Gastrocnemius medialis (tissue), 4 donors: Measurements from ENCODE around the gene BLCAP. TPM values are rescaled to one million over a fixed set of nuclear protein-coding genes. Genes with fewer than 3 reads are reported as not detected.
"Not testable (repeated sequence)": the region's sequence is repeated elsewhere in the genome, so short reads cannot be mapped to it uniquely, and the experiment has no call there.

Experiments used
- ATAC-seq, 2 donors: fragments of 150-250 bp; one replicate each; pipeline ENCODE4 v1.9.1; 2016
- DNase-seq, 2 donors: peaks; one replicate each; pipeline ENCODE4 v3.0.0-alpha.2; 2019
- H3K27ac ChIP-seq, 4 donors: fragments of 200-600 bp; sonication (generic); 1 replicate in 1 of 4; 2 replicates in 3 of 4; pipeline ENCODE4 v1.5.1; 2016 to 2018; ENCODE audit warnings: mild to moderate bottlenecking in 2 of 4, moderate library complexity in 1 of 4
- H3K27me3 ChIP-seq, 3 donors: fragments of 200-600 bp; sonication (generic) in 2 of 3; 1 replicate in 1 of 3; 2 replicates in 2 of 3; pipeline versions ENCODE4 v1.5.1 to v1.6.0; 2016 to 2019; ENCODE audit warnings: mild to moderate bottlenecking in 1 of 3, moderate library complexity in 1 of 3
- H3K36me3 ChIP-seq, 2 donors: fragments of 200-600 bp; sonication (generic) in 1 of 2; one replicate each; pipeline ENCODE4 v1.5.1; 2017 to 2018
- H3K4me1 ChIP-seq, 2 donors: fragments of 200-600 bp; sonication (generic) in 1 of 2; one replicate each; pipeline ENCODE4 v1.5.1; 2016 to 2017; ENCODE audit warnings: mild to moderate bottlenecking in 2 of 2
- H3K4me3 ChIP-seq, 4 donors: fragments of 200-600 bp; sonication (generic) in 3 of 4; 1 replicate in 1 of 4; 2 replicates in 3 of 4; pipeline ENCODE4 v1.5.1; 2016 to 2019; ENCODE audit warnings: mild to moderate bottlenecking in 2 of 4
- H3K9me3 ChIP-seq, 3 donors: fragments of 200-600 bp; sonication (generic) in 2 of 3; 1 replicate in 1 of 3; 2 replicates in 2 of 3; pipeline ENCODE4 v1.5.1; 2016 to 2019
- POLR2A ChIP-seq, 2 donors: fragments of 450-650 bp; IDR thresholded peaks; one replicate each; pipeline ENCODE4 v1.6.1; 2017; ENCODE audit warnings: antibody characterized with exemption in 2 of 2, mild to moderate bottlenecking in 2 of 2, moderate library complexity in 2 of 2
- in situ Hi-C, 4 donors: fragments of 200-750 bp; cut with MboI; loops; one replicate each; pipeline versions ENCODE4 v1.15.0 to v1.8.0; 2017; ENCODE audit warnings: low sequenced_read_pairs in 4 of 4
- intact Hi-C: fragments of 100-400 bp; cut with DNase I; formaldehyde crosslinking; loops from one replicate; pipeline ENCODE4 v1.15.1; 2023; ENCODE audit warnings: low total_unique reads
- total RNA-seq, 4 donors: library from RNA; depleted of rRNA; stranded (reverse); fragments of >200 nt; gene quantifications; one replicate each; pipeline versions ENCODE4 v1.1.0 to v1.2.3, GENCODE V29; 2016
- TF ChIP-seq, protein P1 (sequence below), 5 experiments: fragments of 450-650 bp in 3 of 5; fragments of 200-600 bp in 2 of 5; sonication (generic) in 2 of 5; IDR thresholded peaks in 4 of 5; conservative IDR thresholded peaks in 1 of 5; 1 replicate in 4 of 5; 2 replicates in 1 of 5; pipeline ENCODE4 v1.5.1; 2016 to 2019; ENCODE audit warnings: antibody characterized with exemption in 5 of 5, mild to moderate bottlenecking in 3 of 5, moderate library complexity in 3 of 5

BLCAP gene
- total RNA-seq, 4 donors from 2014 or later = 222 to 583 (median 280) TPM

DNA sequence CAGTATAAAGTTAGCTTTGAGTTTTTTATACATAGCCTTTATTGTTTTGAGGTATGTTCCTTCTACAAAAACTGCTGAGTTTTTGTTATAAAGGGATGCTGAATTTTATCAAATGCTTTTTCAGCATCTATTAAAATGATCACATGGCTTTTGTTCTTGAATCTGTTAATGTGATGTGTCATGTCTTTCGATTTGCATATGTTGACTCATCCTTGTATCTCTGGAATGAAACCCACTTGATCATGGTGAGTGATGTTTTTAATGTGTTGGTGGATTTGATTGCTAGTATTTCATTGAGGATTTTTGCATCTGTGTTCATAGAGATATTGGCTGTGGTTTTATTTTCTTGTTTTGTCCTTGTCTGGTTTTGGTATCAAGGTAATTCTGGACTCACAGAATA is 24.7 kb upstream of the BLCAP start:
- Histone ChIP-seq H3K4me1 (no peaks in the 10 kb centered on the region), H3K4me3 (no peak overlapping the region), H3K27ac (no peak overlapping the region), H3K36me3 (no peaks in the 10 kb centered on the region), H3K27me3 (peaks cover 0 to 5% (median 0%) of the 10 kb centered on the region in 3 donors), H3K9me3 (no peaks in the 10 kb centered on the region)
- TF ChIP-seq, protein P1, sequence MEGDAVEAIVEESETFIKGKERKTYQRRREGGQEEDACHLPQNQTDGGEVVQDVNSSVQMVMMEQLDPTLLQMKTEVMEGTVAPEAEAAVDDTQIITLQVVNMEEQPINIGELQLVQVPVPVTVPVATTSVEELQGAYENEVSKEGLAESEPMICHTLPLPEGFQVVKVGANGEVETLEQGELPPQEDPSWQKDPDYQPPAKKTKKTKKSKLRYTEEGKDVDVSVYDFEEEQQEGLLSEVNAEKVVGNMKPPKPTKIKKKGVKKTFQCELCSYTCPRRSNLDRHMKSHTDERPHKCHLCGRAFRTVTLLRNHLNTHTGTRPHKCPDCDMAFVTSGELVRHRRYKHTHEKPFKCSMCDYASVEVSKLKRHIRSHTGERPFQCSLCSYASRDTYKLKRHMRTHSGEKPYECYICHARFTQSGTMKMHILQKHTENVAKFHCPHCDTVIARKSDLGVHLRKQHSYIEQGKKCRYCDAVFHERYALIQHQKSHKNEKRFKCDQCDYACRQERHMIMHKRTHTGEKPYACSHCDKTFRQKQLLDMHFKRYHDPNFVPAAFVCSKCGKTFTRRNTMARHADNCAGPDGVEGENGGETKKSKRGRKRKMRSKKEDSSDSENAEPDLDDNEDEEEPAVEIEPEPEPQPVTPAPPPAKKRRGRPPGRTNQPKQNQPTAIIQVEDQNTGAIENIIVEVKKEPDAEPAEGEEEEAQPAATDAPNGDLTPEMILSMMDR (IDR thresholded peaks at IDR 0.05 in 4 of 5, conservative IDR thresholded peaks at IDR 0.05 in 1 of 5) = no peak
- in situ Hi-C loops = loop anchor here in 3 of 4 donors (25.0 kb wide), 1 partner anchor 660 kb away; no protein-coding TSS in a partner anchor
- no peak for ATAC-seq
- intact Hi-C loops = no loop called here
- DNase-seq = no peak

DNA sequence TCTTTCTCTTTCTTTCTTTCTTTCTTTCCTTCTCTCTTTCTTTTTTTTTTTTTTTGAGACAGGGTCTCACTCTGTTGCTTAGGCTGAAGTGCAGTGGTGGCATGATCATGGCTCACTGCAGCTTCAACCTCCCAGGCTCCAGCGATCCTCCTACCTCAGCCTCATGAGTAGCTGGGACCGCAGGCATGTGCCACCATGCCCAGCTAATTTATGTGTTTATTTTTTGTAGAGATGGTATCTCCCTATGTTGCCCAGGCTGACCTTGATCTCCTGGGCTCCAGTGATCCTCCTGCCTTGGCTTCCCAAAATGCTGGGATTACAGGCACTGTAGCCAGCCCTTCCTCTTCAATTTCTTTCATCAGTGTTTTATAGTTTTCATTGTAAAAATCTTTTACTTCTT is 24.0 kb upstream of the BLCAP start:
- H3K9me3 ChIP-seq, H3K4me1 ChIP-seq, H3K36me3 ChIP-seq, H3K4me3 ChIP-seq, H3K27ac ChIP-seq, ATAC-seq, DNase-seq, intact Hi-C loops, H3K27me3 ChIP-seq: not testable (repeated sequence)
- in situ Hi-C loops = loop anchor here in 3 of 4 donors (25.0 kb wide), 1 partner anchor 661 kb away; no protein-coding TSS in a partner anchor

DNA sequence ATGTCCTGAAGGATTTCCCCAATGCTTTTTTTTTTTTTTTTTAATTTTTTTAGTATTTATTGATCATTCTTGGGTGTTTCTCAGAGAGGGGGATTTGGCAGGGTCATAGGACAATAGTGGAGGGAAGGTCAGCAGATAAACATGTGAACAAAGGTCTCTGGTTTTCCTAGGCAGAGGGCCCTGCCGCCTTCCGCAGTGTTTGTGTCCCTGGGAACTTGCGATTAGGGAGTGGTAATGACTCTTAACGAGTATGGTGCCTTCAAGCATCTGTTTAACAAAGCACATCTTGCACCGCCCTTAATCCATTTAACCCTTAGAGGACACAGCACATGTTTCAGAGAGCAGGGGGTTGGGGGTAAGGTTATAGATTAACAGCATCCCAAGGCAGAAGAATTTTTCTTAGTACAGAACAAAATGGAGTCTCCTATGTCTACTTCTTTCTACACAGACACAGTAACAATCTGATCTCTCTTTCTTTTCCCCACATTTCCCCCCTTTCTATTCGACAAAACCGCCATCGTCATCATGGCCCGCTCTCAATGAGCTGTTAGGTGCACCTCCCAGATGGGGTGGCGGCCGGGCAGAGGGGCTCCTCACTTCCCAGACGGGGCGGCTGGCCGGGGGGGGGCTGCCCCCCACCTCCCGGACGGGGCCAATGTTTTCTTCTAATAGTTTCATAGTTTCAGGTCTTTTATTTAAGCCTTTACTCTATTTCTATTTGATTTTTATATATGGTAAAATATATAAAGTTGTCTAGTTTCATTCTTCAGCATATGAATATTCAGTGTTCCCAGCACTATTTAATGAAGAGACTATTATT is 22.6 kb upstream of the BLCAP start:
- H3K27me3 ChIP-seq, H3K36me3 ChIP-seq, ATAC-seq, intact Hi-C loops, H3K4me3 ChIP-seq, H3K4me1 ChIP-seq, DNase-seq, H3K27ac ChIP-seq, H3K9me3 ChIP-seq: not testable (repeated sequence)
- in situ Hi-C loops = loop anchor here in 3 of 4 donors (25.0 kb wide), 1 partner anchor 662 kb away; no protein-coding TSS in a partner anchor

DNA sequence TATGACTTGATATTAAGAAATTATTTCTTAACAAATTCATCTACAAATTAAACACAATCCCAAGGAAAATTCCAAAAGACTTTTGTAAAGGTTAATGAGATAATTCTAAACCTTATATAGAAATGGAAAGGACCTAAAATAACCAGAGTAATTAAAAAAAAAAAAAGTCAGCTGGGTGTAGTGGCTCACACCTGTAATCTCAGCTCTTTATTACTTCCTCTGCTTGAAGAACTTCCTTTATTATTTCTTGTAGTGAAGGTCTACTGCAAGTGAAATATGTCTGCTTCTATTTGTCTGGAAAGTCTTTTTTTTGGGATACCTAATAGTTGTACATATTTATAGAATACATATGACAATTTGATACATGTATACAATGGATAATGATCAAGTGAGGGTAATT is 20.2 kb upstream of the BLCAP start:
- ATAC-seq = no peak

DNA sequence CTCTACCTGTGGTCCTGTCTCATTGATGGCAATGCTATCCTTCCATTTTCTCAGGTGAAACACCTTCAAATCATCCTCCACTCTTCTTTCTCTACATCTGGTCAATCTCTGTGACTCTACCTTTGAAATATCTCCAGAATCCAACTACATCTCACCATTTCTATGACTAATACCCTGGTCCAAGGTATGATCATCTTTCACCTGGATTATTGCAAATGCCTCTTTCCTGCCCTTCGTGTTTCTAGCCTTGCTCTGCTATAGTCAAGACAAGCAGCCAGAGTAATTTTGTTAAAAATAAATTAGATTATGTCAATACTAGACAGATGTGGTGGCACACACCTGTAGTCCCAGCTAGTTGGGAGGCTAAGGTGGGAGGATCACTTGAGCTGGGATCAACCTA is 17.8 kb upstream of the BLCAP start:
- Histone ChIP-seq H3K4me1 (peaks cover 0 to 2% of the 10 kb centered on the region in 2 donors), H3K27me3 (no peaks in the 10 kb centered on the region), H3K9me3 (no peaks in the 10 kb centered on the region), H3K4me3 (no peak overlapping the region), H3K36me3 (no peaks in the 10 kb centered on the region), H3K27ac (no peak overlapping the region)
- intact Hi-C loops (no loop called here), in situ Hi-C loops (loop anchor here in 1 of 4 donors (25.0 kb wide), 1 partner anchor 158 kb away; no protein-coding TSS in a partner anchor)
- TF ChIP-seq, protein P1 (IDR thresholded peaks at IDR 0.05 in 4 of 5, conservative IDR thresholded peaks at IDR 0.05 in 1 of 5) = no peak
- TF ChIP-seq POLR2A (IDR thresholded peaks at IDR 0.05) = no peak
- DNase-seq = no peak
- ATAC-seq = no peak

More for the DNA sequence above, 20.2 kb upstream of the BLCAP start:
- Histone ChIP-seq H3K9me3 (no peaks in the 10 kb centered on the region), H3K36me3 (no peaks in the 10 kb centered on the region), H3K4me3 (no peak overlapping the region), H3K27ac (no peak overlapping the region), H3K27me3 (peaks cover 0 to 2% (median 0%) of the 10 kb centered on the region in 3 donors), H3K4me1 (no peaks in the 10 kb centered on the region)
- DNase-seq = no peak
- in situ Hi-C loops (loop anchor here in 1 of 4 donors (25.0 kb wide), 1 partner anchor 161 kb away; no protein-coding TSS in a partner anchor), intact Hi-C loops (no loop called here)
- TF ChIP-seq, protein P1 (IDR thresholded peaks at IDR 0.05 in 4 of 5, conservative IDR thresholded peaks at IDR 0.05 in 1 of 5) = no peak
- TF ChIP-seq POLR2A (IDR thresholded peaks at IDR 0.05) = no peak
